Suprapubic skin (tissue), 4 donors: ENCODE results near the gene OPA3. TPM values are rescaled to one million over a fixed set of nuclear protein-coding genes. Genes with fewer than 3 reads are reported as not detected.

ENCODE experiments used
- DNase-seq, 2 donors: peaks; one replicate each; pipeline ENCODE4 v3.0.0-alpha.2; 2019; ENCODE audit warnings: low spot score in 2 of 2
- H3K27ac ChIP-seq: fragments of 200-600 bp; sonication (generic); one replicate; pipeline ENCODE4 v1.5.1; 2019
- H3K27me3 ChIP-seq: fragments of 200-600 bp; sonication (generic); one replicate; pipeline ENCODE4 v1.5.1; 2019
- H3K36me3 ChIP-seq: fragments of 200-600 bp; sonication (generic); one replicate; pipeline ENCODE4 v1.5.1; 2019
- H3K4me1 ChIP-seq: fragments of 200-600 bp; sonication (generic); one replicate; pipeline ENCODE4 v1.5.1; 2019
- H3K4me3 ChIP-seq: fragments of 200-600 bp; sonication (generic); one replicate; pipeline ENCODE4 v1.5.1; 2019; ENCODE audit warnings: mild to moderate bottlenecking
- H3K9me3 ChIP-seq: fragments of 200-600 bp; sonication (generic); one replicate; pipeline ENCODE4 v1.5.1; 2019
- CTCF ChIP-seq, 2 donors: fragments of 200-600 bp in 1 of 2; fragments of 450-650 bp in 1 of 2; sonication (generic) in 1 of 2; IDR thresholded peaks; one replicate each; pipeline ENCODE4 v1.5.1; 2016 to 2019; ENCODE audit warnings: antibody characterized with exemption in 2 of 2, mild to moderate bottlenecking in 1 of 2, moderate library complexity in 1 of 2
- EP300 ChIP-seq: sonication (generic); formaldehyde crosslinking; IDR thresholded peaks from one replicate; pipeline ENCODE4 v1.6.1; 2017; ENCODE audit warnings: antibody characterized with exemption
- POLR2A ChIP-seq, 2 donors: fragments of 450-650 bp; IDR thresholded peaks; one replicate each; pipeline ENCODE4 v1.6.1; 2017; ENCODE audit warnings: antibody characterized with exemption in 2 of 2, mild to moderate bottlenecking in 2 of 2, moderate library complexity in 2 of 2
- POLR2AphosphoS5 ChIP-seq, 3 donors: sonication (generic); formaldehyde crosslinking; IDR thresholded peaks; one replicate each; pipeline ENCODE4 v1.6.1; 2017; ENCODE audit warnings: antibody characterized with exemption in 3 of 3
- WGBS: methylation state at CpG from one replicate; pipeline ENCODE4 v1.1.5; 2018; 5-methylcytosine and 5-hydroxymethylcytosine counted together
- total RNA-seq, 4 donors: library from RNA; depleted of rRNA; stranded (reverse); fragments of >200 nt; gene quantifications; one replicate each; pipeline ENCODE4 v1.1.0, GENCODE V29; 2016

Gene OPA3
- total RNA-seq, 4 donors from 2014 or later, result 13.8 to 25.6 (median 22.5) TPM

GRCh38 chr19:45527731-45528130 is 56.9 kb downstream of the OPA3 start:
- Histone ChIP-seq H3K4me3 (no peak overlapping the region), H3K9me3 (no peaks in the 10 kb centered on the region), H3K36me3 (peaks cover 25% of the 10 kb centered on the region), H3K4me1 (peaks cover 20% of the 10 kb centered on the region), H3K27me3 (no peaks in the 10 kb centered on the region), H3K27ac (no peak overlapping the region)
- TF ChIP-seq POLR2AphosphoS5 (IDR thresholded peaks at IDR 0.05), result no peak
- TF ChIP-seq CTCF (IDR thresholded peaks at IDR 0.05), result no peak
- no peak for TF ChIP-seq POLR2A (IDR thresholded peaks at IDR 0.05)
- TF ChIP-seq EP300, result no peak
- WGBS, result 54% methylated on average over 15 of the region's 15 CpGs
- DNase-seq, result no peak

- peaks cover 33% of the 10 kb centered on the region for H3K36me3 ChIP-seq
- 96% methylated on average over 4 of the region's 4 CpGs for WGBS
Observed at GRCh38 chr19:45526971-45527370, 57.6 kb downstream of the OPA3 start.

GRCh38 chr19:45526143-45526542 is 58.5 kb downstream of the OPA3 start:
- DNase-seq, result no peak
- peaks cover 40% of the 10 kb centered on the region for H3K36me3 ChIP-seq
- H3K27ac ChIP-seq, result peak overlapping the region; percentile 35
- no peaks in the 10 kb centered on the region for H3K27me3 ChIP-seq
- no peak overlapping the region for H3K4me3 ChIP-seq
- TF ChIP-seq POLR2AphosphoS5 (IDR thresholded peaks at IDR 0.05) (no peak), EP300 (no peak), POLR2A (IDR thresholded peaks at IDR 0.05) (no peak), CTCF (IDR thresholded peaks at IDR 0.05) (no peak)
- H3K9me3 ChIP-seq, result no peaks in the 10 kb centered on the region
- WGBS, result 68% methylated on average over 9 of the region's 9 CpGs
- peaks cover 22% of the 10 kb centered on the region for H3K4me1 ChIP-seq

More at GRCh38 chr19:45526971-45527370, 57.6 kb downstream of the OPA3 start:
- H3K27me3 ChIP-seq, result no peaks in the 10 kb centered on the region
- no peak for DNase-seq
- no peak overlapping the region for H3K27ac ChIP-seq
- TF ChIP-seq POLR2AphosphoS5 (IDR thresholded peaks at IDR 0.05) (no peak), CTCF (IDR thresholded peaks at IDR 0.05) (no peak), EP300 (no peak), POLR2A (IDR thresholded peaks at IDR 0.05) (no peak)
- peaks cover 20% of the 10 kb centered on the region for H3K4me1 ChIP-seq
- H3K4me3 ChIP-seq, result no peak overlapping the region
- no peaks in the 10 kb centered on the region for H3K9me3 ChIP-seq

- TF ChIP-seq POLR2A (IDR thresholded peaks at IDR 0.05) (no peak), EP300 (no peak), POLR2AphosphoS5 (IDR thresholded peaks at IDR 0.05) (no peak), CTCF (IDR thresholded peaks at IDR 0.05) (no peak)
- no peak for DNase-seq
- no peaks in the 10 kb centered on the region for H3K9me3 ChIP-seq
- H3K4me3 ChIP-seq, result no peak overlapping the region
- H3K4me1 ChIP-seq, result peaks cover 28% of the 10 kb centered on the region
- H3K27ac ChIP-seq, result peak overlapping the region; percentile 18
- 80% methylated on average over 15 of the region's 15 CpGs for WGBS
- H3K36me3 ChIP-seq, result peaks cover 51% of the 10 kb centered on the region
- no peaks in the 10 kb centered on the region for H3K27me3 ChIP-seq
Observed at GRCh38 chr19:45524575-45525129, 60.0 kb downstream of the OPA3 start.

- H3K4me1 ChIP-seq, result peaks cover 19% of the 10 kb centered on the region
- H3K9me3 ChIP-seq, result no peaks in the 10 kb centered on the region
- 69% methylated on average over 9 of the region's 9 CpGs for WGBS
- no peak for TF ChIP-seq EP300
- TF ChIP-seq CTCF (IDR thresholded peaks at IDR 0.05), result peak; percentile 91 to 92
- no peak for TF ChIP-seq POLR2A (IDR thresholded peaks at IDR 0.05)
- TF ChIP-seq POLR2AphosphoS5 (IDR thresholded peaks at IDR 0.05), result peak in 1 of 3 donors; percentile 3
- peak in 1 of 2 donors; percentile 85 for DNase-seq
- H3K4me3 ChIP-seq, result no peak overlapping the region
- no peak overlapping the region for H3K27ac ChIP-seq
- H3K36me3 ChIP-seq, result peaks cover 56% of the 10 kb centered on the region
- H3K27me3 ChIP-seq, result no peaks in the 10 kb centered on the region
Observed at GRCh38 chr19:45523642-45524256, 60.9 kb downstream of the OPA3 start.
